HUES48 (cell line): ENCODE measurements around the gene PHACTR1.

ENCODE experiments used
- H3K27ac ChIP-seq: one replicate; pipeline ENCODE4 v1.7.0; 2013; ENCODE audit warnings: low read depth, low read length, inconsistent platforms
- H3K27me3 ChIP-seq: 2 replicates; pipeline ENCODE4 v1.6.1; 2013; ENCODE audit warnings: mild to moderate bottlenecking, low read length; ENCODE audit not compliant: control insufficient read depth, insufficient read depth
- H3K36me3 ChIP-seq: 2 replicates; pipeline ENCODE4 v1.6.1; 2013; ENCODE audit warnings: low read length; ENCODE audit not compliant: control insufficient read depth, insufficient read depth
- H3K4me1 ChIP-seq: 2 replicates; pipeline ENCODE4 v1.6.1; 2013; ENCODE audit warnings: mild to moderate bottlenecking, low read length; ENCODE audit not compliant: control insufficient read depth, insufficient read depth
- H3K4me3 ChIP-seq: 2 replicates; pipeline ENCODE4 v1.5.1; 2013; ENCODE audit warnings: mild to moderate bottlenecking, low read depth, low read length
- H3K9ac ChIP-seq: 2 replicates; pipeline ENCODE4 v1.6.1; 2013; ENCODE audit warnings: mild to moderate bottlenecking, low read depth, low read length, moderate library complexity
- H3K9me3 ChIP-seq: 2 replicates; pipeline ENCODE4 v1.6.1; 2013; ENCODE audit warnings: low read length; ENCODE audit not compliant: control insufficient read depth, insufficient read depth

PHACTR1 gene

DNA sequence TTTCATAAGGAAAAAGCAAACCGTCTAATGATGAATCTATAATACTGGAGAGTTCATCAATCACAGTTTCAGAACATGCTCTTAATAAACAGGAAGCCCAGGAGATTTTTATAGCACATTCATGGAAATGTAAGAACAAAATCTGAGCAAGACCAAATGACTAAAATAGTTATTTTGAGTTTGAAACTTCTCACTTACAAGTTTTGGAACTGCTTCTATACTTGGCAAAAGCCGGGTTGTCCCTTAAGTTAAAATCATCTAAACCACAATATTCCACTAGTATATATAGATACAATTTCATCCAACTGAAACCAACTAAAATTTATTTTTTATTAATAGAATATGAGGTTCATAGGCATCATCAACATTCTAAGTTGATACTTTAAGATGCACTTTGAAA, 268.2 kb downstream of the PHACTR1 start:
- H3K4me3 ChIP-seq = no peak overlapping the region
- H3K9ac ChIP-seq = no peak overlapping the region
- H3K9me3 ChIP-seq = no peaks in the 10 kb centered on the region
- H3K27me3 ChIP-seq = no peaks in the 10 kb centered on the region
- no peaks in the 10 kb centered on the region for H3K36me3 ChIP-seq
- H3K27ac ChIP-seq = no peak overlapping the region
- H3K4me1 ChIP-seq = no peaks in the 10 kb centered on the region

DNA sequence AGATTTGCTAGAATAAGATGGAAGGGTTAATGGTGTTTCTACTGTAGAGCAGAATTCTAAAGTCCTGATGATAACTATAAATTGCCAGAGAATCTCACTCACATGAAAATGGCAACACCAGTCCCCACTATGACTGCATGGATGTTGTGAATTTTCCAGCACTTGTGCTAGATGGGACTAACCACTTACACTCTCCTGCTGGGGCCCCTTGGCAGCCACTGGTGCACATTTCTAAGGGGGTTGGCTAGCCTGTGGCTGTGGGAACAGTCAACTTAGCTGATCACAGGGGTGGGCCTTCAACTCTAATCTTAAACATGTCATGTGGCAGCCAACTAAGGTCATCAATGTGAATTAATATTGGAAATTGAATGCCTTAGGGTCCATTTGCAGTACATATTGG, 271.2 kb downstream of the PHACTR1 start:
- Histone ChIP-seq H3K27ac (no peak overlapping the region), H3K9ac (no peak overlapping the region), H3K27me3 (no peaks in the 10 kb centered on the region), H3K9me3 (no peaks in the 10 kb centered on the region), H3K4me1 (peaks cover 6% of the 10 kb centered on the region), H3K4me3 (no peak overlapping the region), H3K36me3 (no peaks in the 10 kb centered on the region)

DNA sequence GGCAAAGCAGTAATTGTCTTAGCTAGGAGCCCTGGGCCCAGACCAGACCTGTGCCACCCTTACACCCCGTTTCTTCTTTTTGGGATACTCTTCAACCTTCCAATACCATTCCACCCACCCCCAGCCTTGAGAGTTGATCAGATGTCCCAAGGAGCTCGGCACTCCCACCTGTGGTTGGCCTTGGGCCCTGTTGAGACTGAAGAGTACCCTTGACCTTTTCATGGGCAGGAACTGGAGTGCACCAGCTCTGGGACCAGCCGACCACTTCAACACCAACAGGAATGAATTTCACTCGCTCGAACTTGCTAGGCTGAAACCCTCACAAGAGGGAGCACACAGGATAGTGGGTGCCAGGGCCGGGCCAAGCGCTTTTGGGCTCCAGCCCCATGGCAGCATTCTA, 273.6 kb downstream of the PHACTR1 start:
- Histone ChIP-seq H3K4me1 (peaks cover 15% of the 10 kb centered on the region), H3K9ac (no peak overlapping the region), H3K27me3 (no peaks in the 10 kb centered on the region), H3K9me3 (peaks cover 7% of the 10 kb centered on the region; the same call in 1 of the 2 replicates), H3K4me3 (no peak overlapping the region), H3K36me3 (no peaks in the 10 kb centered on the region), H3K27ac (no peak overlapping the region)

DNA sequence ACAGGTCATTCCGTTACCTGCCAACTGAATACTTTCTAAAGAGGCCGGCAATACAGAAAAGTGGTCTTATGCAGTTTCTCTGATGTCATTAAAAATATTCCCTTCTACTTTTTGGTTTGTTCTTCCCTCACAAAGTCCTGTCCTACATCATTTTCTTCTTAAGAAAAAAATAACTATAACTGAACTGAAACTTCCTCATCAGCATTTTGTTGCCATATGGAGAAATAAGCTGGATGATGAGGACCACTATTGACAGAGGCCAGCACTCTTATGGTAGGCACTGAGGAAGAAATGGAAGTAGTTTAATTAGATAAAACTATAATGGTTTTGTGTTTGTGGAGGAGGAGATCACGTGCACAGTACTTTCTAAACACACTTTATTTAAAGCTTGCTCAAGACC, 274.9 kb downstream of the PHACTR1 start:
- Histone ChIP-seq H3K9me3 (peaks cover 7% of the 10 kb centered on the region; the same call in 1 of the 2 replicates), H3K27me3 (no peaks in the 10 kb centered on the region), H3K27ac (no peak overlapping the region), H3K4me3 (no peak overlapping the region), H3K4me1 (peaks cover 15% of the 10 kb centered on the region), H3K9ac (no peak overlapping the region), H3K36me3 (no peaks in the 10 kb centered on the region)

DNA sequence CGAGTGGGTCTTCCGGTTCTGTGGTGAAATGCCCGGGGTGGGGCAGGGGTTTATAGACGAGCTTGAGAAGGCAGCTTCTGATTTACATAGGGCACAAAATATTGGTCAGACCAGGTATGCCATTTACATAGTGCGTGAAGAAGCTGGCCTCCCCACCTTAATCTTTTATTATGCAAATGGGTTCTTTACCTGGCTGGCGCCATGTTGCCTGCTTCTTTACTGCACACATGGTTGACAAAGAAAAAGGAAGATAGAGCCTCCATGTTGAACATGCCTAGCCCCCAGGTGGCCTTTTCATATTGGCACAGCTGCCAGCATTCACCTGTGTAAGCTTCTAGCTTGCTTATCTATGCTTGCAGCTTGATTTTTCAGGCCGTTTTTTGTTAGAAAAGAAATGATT, 276.2 kb downstream of the PHACTR1 start:
- Histone ChIP-seq H3K27ac (peak overlapping the region; percentile 70), H3K9ac (peak overlapping the region; percentile 37; the same call in 1 of the 2 replicates), H3K4me3 (peak overlapping the region; percentile 16), H3K36me3 (no peaks in the 10 kb centered on the region), H3K4me1 (peaks cover 15% of the 10 kb centered on the region), H3K9me3 (peaks cover 7% of the 10 kb centered on the region; the same call in 1 of the 2 replicates), H3K27me3 (no peaks in the 10 kb centered on the region)

DNA sequence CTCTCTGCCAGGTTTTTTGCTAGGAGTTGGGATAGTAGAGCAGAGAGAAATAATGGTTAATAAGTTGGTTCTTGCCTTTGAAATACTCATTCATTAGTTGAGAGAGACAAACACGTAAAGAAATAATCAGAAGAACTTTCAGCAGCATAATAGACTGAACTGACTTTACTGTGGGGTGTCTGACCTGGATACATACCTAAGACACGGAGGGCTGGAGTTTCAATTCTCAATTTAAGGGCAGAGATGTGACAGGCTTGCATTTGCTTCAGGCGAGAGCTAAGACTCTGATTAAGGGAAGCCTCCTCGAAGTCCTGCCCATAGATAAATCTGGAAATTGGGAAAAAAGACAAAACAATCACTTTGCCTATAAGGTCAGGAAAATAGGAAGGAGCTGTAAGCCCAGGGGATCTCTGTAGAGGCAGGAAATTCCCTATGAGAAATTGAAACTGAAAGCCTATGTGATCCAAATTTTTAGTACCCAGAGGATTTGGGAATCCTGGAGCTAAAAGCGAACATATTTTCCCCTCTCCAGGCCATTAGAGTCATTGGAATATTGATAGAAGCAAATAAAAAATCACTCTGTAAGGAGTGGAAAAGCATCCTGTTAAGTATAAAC, 276.8 kb downstream of the PHACTR1 start:
- Histone ChIP-seq H3K27me3 (no peaks in the 10 kb centered on the region), H3K27ac (peak overlapping the region; percentile 70)

DNA sequence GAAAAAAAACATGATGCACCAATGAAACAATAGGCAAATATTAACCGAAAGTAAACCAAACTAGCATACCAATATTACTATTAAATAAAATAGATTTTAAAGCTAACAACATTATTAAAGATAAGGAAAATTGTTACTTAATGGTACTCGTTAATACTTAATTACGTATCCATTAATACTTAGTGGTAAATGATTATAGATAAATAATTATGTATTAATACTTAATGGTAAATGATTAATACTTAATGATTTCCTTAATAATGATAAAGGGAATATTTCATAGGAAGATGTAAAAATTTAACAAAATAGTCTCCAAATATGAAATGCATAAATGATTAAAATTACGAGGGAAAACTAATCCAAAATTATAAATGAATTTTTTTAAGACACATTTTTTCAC, 278.9 kb downstream of the PHACTR1 start:
- H3K27ac ChIP-seq = no peak overlapping the region
- H3K4me1 ChIP-seq = peaks cover 15% of the 10 kb centered on the region
- H3K36me3 ChIP-seq = no peaks in the 10 kb centered on the region
- H3K9me3 ChIP-seq = peaks cover 7% of the 10 kb centered on the region; the same call in 1 of the 2 replicates
- no peak overlapping the region for H3K4me3 ChIP-seq
- H3K27me3 ChIP-seq = no peaks in the 10 kb centered on the region
- H3K9ac ChIP-seq = no peak overlapping the region

More for the DNA sequence above, 276.8 kb downstream of the PHACTR1 start:
- Histone ChIP-seq H3K9me3 (peaks cover 7% of the 10 kb centered on the region; the same call in 1 of the 2 replicates), H3K9ac (peak overlapping the region; percentile 37; the same call in 1 of the 2 replicates), H3K36me3 (no peaks in the 10 kb centered on the region), H3K4me3 (peak overlapping the region; percentile 11; the same call in 1 of the 2 replicates), H3K4me1 (peaks cover 15% of the 10 kb centered on the region)

DNA sequence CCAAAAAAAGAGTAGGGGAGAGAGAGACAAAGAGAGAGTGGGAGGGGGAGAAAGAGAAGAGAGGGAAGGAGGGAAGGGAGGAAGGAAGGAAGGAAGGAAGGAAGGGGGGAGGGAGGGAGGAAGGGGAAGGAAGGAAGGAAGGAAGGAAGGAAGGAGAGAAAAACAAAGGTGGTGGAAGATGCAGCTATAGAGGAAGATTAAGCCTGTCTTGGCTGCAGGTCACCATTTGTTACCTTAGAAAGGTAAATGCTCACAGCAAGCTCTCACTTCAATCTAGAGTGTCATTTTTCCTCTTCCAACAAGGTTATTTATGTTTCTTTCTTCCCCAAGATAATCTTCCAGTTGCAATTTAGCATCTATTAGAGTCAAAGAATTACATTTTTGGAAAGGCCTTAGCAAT, 284.0 kb downstream of the PHACTR1 start:
- H3K9me3 ChIP-seq = no peaks in the 10 kb centered on the region
- no peaks in the 10 kb centered on the region for H3K36me3 ChIP-seq
- no peaks in the 10 kb centered on the region for H3K27me3 ChIP-seq
- H3K27ac ChIP-seq = no peak overlapping the region
- H3K4me1 ChIP-seq = peaks cover 5% of the 10 kb centered on the region; the same call in 1 of the 2 replicates
- no peak overlapping the region for H3K4me3 ChIP-seq
- H3K9ac ChIP-seq = no peak overlapping the region

DNA sequence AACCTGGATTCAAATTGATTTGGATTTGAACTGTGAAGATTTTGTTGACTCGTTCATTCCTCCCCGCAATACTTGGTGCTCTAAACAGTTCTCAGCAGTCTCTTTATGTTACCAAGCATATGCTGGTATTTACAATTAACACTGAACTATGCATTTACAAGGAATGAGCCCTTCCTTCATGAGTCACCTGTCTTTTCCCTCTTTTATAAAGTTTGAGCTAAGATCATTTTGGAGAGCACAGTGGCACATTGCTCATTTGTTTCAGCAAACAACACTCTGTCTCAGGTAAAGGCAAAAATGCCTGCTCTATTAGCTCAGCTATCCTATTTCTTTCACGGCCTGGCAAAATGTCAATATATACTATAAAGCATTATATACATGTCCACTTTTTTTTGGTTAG, 285.4 kb downstream of the PHACTR1 start:
- Histone ChIP-seq H3K4me3 (no peak overlapping the region), H3K36me3 (no peaks in the 10 kb centered on the region), H3K9ac (no peak overlapping the region), H3K9me3 (no peaks in the 10 kb centered on the region), H3K27me3 (no peaks in the 10 kb centered on the region), H3K27ac (no peak overlapping the region), H3K4me1 (peaks cover 5% of the 10 kb centered on the region; the same call in 1 of the 2 replicates)

DNA sequence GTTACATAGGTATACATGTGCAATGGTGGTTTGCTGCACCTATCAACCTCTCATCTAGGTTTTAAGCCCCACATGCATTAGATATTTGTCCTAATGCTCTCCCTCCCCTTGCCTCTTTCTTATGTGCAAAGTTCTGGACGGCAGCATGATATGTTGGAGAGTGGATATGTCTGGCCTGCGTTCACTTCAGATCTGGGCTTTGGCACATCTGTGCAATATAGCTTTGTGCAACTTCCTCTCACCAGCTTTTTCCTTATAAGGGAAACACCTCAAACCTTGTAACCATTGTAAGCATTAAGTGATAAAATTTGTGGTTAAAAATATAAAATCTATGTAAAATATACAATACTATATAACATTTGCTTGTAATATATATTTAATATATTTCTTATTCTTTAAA, 288.0 kb downstream of the PHACTR1 start:
- H3K4me3 ChIP-seq = no peak overlapping the region
- H3K27ac ChIP-seq = no peak overlapping the region
- no peak overlapping the region for H3K9ac ChIP-seq

DNA sequence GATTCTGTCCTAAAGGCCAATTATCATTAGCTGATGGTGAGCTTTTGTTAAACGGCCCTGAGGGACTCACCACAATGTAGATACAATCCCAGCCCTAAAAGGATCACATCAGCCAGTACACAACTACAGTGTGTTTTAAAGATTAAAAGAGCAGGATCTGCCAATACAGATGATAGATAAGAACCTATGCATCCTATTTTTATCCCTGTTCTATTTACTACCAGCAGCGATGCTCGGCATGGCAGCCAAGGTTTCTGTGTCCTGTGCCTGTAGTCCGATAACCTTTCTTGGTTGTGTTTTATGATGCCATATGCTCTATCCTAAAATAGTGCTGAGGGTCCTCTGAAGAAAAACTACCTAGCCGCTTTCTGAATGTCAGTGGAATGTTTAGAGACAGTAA, 289.4 kb downstream of the PHACTR1 start:
- peaks cover 8% of the 10 kb centered on the region for H3K4me1 ChIP-seq
- H3K9ac ChIP-seq = no peak overlapping the region
- H3K9me3 ChIP-seq = no peaks in the 10 kb centered on the region
- H3K27ac ChIP-seq = no peak overlapping the region
- no peak overlapping the region for H3K4me3 ChIP-seq
- H3K27me3 ChIP-seq = peaks cover 2% of the 10 kb centered on the region
- H3K36me3 ChIP-seq = no peaks in the 10 kb centered on the region

More for the DNA sequence above, 288.0 kb downstream of the PHACTR1 start:
- Histone ChIP-seq H3K4me1 (peaks cover 5% of the 10 kb centered on the region; the same call in 1 of the 2 replicates), H3K36me3 (no peaks in the 10 kb centered on the region), H3K27me3 (no peaks in the 10 kb centered on the region), H3K9me3 (no peaks in the 10 kb centered on the region)
